GM19372 (cell line): ENCODE measurements around the gene STAG3.
"Not testable (repeated sequence)": the region's sequence is repeated elsewhere in the genome, so short reads cannot be mapped to it uniquely, and the experiment has no call there.

Experiments used
- ATAC-seq: cut with Tn5 transposase; IDR thresholded peaks from one replicate; pipeline ENCODE4 v1.9.1; 2021; ENCODE audit warnings: mild to moderate bottlenecking, low read depth, moderate library complexity; ENCODE audit not compliant: unreplicated experiment

Gene STAG3

DNA sequence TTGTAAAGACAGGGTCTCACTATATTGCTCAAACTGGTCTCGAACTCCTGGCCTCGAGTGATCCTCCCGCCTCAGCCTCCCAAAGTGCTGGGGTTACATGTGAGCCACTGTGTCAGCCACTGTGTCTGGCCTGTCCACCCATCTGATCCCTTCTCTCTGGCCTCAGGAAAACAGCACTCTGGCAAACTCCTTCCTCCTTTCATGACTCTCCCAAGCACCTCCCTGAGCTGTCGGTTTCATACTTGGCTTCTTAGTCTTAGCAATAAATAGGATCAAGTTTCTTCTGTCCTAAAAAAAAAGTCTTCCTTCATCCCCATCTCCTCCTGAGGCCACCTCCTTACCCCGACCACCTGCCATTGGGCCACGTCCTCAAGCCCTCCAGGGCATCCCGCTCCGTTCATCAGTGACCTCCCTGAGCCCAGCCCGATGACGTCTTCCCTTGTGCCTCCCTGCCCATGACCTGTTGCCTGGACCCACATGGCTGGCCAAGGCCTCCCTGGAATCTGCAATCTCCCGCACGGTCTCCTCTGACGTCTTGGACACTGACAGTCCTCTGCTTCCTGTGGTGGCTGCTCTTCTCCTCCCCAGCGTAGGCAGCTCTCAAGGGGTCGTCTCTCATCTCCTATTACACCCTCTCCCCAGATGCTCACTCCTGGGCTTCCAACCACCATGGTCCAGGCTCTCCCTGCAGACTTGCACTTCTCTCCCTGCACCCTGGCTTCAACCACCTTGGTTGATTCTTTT, 68.6 kb downstream of the STAG3 start:
- ATAC-seq: not testable (repeated sequence)

DNA sequence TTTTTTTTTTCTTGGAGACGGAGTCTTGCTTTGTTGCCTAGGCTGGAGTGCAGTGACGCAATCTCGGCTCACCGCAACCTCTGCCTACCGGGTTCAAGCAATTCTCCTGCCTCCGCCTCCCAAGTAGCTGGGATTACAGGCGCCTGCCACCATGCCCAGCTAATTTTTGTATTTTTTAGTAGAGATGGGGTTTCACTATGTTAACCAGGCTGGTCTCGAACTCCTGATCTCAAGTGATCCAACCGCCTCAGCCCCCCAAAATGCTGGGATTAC, 69.1 kb downstream of the STAG3 start:
- not testable (repeated sequence) for ATAC-seq

DNA sequence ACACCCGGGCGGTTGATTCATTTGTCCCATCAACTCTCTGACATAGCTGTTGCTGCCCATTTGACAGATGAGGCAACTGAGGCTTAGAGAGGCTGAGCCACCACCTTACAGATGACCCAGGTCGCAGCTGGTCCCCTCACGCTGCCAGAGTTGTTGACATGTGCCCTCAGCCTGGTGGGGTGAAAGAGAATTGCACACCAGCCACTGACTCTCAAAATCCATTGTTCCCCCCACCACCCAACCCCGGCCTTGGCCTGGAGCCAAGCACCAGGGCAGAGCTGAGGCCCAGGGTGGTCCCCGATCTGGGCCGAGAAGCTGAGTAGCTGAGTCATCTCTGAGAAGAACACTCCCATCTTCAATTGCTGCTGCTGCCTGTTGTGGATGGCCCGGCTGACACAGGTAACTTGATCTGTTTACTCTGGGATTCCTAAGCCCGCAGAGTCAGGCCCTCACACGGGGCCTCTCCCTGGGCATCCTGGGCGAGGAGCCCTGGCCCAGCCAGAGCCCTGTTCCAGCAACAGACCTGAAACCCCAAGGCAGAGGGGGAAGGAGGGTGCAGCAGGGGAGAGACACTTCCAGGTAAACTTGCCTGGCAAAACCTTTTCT, 69.5 kb downstream of the STAG3 start:
- no peak for ATAC-seq

DNA sequence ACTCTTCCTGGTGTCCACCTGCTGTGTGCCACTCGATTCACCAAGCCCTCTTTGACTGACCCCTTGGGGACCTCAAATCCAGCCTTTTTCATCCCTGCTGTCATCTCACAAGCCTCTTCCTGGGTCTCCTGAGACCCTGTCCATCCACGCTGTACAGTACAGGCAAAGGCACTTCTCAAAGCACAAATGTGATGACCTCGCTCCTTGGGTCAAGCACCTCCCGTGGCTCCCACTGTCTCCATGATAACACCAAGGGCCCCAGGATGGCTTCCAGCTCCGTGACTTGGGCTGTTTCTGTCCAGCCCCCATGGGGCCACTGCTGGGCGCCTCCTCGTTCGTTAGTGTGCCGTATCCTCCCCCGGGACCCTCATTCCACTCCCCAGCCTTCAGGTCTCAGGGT, 70.8 kb downstream of the STAG3 start:
- no peak for ATAC-seq

DNA sequence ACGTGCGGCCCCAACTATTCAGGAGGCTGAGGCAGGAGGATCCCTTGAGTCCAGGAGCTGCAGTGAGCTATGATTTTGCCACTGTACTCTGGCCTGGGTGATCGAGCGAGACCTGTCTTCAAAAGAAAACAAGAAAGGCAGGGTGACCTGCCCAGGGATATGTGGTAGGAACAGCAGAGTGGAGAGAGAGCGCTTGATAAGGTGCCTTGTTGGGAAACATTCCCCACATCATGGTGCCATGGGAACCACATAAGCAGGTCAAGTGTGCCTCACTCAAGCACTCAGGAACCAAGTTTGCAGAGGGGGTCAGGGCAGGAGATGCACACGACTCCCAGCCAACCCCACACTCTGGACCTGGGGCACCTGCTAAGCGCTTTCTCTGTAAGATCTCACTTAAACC, 79.3 kb downstream of the STAG3 start:
- no peak for ATAC-seq

DNA sequence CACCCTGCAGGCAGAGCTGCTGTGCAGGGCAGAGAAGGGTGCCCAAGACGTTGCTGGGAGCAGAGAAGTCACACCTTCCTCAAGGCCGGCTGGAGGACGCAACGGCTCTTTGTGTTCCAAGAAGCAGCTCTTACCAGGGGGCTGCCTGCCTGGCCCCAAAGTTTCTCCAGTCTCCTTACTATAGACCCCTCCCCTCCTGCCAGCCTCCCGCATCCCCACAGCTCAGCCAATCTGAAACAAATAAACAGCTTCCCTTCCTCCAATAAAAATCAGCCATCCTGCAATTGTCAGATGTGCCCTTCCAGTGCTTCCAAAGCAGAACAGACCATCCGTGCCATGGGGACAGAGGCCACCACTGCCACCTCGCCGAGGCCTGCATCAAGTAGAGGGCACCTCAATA, 82.3 kb downstream of the STAG3 start:
- not testable (repeated sequence) for ATAC-seq

DNA sequence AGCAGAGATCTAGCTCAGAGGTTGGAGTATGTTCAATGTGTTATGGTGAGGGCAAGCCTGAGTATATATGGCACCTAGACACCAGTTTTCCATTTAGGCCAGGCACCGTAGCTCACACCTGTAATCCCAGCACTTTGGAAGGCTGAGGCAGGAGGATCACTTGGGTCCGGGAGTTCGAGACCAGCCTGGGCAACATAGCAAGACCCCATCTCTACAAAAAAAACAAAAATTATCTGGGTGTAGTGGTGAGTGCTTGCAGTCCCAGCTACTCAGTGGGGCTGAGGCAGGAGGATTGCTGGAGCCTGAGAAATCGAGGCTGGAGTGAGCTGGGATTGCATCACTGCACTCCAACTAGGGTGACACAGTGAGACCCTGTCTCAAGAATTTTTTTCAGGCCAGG, 85.2 kb downstream of the STAG3 start:
- ATAC-seq: not testable (repeated sequence)
